HG03469 (cell line): ENCODE results near the gene ERGIC2.

Source experiments
- ATAC-seq: cut with Tn5 transposase; IDR thresholded peaks from one replicate; pipeline ENCODE4 v1.9.1; 2021; ENCODE audit warnings: mild to moderate bottlenecking, moderate library complexity, moderate number of reproducible peaks; ENCODE audit not compliant: unreplicated experiment

Gene ERGIC2

DNA sequence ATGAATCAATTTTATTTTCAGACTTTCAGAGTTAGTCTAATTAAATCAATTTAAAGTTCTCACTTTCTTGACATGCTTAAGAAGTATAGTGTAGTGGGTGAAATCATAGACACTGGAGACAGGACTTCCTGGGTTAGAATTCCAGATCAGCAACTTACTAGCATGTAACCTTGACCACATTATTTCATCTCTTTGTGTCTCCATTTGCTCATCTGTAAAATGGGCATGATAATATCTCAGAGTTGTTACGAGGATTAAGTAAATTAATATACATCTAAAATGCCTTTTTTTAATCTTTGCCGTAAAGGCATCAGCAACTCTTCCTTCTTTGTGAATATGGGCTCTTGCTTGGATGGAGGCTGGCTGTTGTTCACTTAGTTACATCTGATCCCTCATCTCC lies 1.3 kb upstream of the ERGIC2 start:
- no peak for ATAC-seq

DNA sequence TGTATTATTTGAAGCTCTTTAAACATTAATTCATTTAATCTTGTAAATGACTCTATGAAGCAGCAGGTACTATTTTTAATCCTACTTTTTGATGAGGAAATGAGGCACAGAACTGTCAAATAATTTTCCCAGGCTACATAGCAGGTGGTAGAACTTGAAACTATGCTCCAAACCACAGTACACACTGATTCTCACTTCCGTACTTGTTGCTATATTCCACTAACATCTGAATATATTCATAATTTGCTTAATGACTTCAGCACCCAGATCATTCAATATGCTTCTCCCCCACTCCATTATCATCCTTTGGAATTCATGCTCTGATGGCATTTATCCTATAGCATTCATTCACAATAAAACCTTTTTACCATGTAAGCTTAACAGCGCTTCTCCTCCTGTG lies 4.9 kb downstream of the ERGIC2 start:
- no peak for ATAC-seq

DNA sequence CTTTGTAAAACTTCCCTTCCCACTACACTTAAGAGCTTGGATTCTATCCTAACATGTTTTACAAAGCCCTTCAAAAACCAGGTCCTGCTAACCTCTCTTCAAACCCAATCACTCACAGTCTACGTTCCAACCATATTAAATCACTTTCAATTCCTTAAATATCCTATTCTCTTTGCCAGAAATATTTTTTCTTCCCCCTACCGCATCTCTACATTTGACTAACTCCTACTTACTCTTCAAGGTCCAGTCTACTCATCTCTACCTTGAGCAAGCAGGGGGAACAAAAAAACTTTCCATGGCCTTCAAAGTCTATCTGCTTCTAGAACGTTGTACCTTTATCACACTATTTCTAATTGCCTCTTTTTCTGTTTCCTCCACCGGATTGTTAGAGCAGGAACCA lies 6.1 kb downstream of the ERGIC2 start:
- no peak for ATAC-seq

DNA sequence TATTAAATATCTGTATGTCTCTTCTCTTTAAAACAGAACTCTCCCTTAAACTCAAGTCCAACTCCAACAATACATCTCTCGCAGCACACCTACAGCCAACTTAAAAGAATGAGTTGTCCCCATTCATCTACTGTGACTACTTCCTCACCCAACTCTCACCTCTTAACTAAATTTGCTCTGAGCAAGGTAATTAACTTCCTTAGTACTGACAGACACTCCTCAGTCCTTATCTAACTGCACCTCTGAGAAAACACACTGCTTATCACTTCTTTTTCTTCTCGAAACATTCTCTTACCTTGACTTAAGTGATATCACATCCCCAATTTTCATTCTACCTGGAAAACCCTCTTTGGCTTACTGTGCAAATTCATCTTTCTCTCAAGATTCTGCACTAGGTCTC lies 7.0 kb downstream of the ERGIC2 start:
- ATAC-seq, result no peak

DNA sequence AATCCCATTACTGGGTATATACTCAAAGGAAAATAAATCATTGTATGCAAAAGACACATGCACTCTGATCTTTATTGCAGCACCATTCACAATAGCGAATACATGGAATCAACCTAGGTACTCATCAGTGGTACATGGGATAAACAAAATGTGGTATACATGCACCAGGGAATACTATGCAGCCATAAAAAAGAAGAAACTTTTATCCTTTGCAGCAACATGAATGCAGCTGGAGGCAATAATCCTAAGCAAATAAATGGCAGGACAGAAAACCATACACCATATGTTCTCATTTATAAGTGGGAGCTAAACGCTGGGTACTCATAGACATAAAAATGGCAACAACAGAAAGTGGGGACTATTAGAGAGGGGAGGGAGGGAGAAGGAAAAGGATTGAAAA lies 15.9 kb downstream of the ERGIC2 start:
- no peak for ATAC-seq

DNA sequence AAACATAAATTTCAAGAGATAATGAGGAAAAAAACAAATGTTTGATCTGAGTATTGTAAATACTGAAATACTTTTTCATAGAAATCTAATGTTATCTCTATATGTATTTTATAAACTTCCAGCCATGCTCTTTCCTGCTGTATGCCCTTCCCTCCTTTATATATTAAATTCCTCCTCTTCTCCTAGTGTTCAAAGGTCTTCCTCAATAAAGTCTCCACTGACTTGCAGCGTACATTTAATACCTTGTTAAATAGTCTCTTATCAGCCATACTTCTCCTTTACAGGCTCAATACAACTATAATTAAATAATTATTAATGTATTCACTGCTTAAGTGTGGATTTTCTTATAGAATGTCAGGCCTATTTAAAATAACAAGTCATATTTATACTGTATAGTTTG lies 26.0 kb downstream of the ERGIC2 start:
- ATAC-seq, result no peak

DNA sequence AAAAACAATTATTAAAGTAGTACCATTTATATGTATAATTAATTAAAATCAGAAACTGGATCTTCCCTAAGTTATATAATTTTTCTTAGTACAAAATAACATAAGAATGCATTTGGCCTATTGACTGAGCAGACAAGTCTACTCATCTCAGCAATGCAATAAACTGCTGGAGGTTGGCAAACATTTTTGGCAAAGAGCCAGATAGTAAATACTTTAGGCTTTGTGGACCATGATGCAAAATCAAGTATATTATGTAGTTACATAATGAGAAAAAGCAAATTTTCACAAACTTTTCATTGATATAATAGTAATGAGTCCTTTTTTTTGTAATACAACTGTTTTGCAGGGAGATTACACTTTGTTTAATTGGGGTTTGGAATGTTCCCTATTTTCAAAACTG lies 30.9 kb downstream of the ERGIC2 start:
- no peak for ATAC-seq

DNA sequence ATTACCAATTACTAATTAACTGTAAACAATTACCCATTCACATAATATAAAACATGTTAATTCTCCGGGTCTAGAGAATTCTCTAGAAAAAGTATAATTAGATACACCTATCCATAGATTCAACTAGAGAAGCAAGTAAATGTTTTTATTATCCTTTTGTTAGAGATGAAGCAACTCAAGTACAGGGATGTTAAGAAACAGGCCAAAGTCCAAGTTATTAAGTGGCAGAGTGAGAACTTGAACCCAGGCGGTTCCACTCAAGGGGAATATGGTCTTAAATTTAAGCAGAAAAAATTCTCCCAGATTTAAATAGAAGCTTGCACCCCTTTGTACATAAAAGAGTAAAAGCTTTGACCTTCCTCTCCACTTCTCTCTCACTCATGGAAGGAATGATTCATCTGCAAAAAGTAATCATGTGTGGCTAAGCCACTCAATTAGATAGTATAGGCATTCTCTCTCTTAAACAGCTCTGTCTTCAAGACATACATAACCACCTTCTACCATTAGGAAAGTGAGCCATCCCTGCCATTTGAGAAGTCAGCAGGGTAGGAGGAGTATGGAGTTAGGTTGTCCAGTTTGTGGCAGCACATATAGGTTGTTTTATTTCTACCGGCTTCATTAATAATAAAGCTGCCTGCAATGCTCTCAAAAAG lies 34.1 kb downstream of the ERGIC2 start:
- ATAC-seq, result no peak

DNA sequence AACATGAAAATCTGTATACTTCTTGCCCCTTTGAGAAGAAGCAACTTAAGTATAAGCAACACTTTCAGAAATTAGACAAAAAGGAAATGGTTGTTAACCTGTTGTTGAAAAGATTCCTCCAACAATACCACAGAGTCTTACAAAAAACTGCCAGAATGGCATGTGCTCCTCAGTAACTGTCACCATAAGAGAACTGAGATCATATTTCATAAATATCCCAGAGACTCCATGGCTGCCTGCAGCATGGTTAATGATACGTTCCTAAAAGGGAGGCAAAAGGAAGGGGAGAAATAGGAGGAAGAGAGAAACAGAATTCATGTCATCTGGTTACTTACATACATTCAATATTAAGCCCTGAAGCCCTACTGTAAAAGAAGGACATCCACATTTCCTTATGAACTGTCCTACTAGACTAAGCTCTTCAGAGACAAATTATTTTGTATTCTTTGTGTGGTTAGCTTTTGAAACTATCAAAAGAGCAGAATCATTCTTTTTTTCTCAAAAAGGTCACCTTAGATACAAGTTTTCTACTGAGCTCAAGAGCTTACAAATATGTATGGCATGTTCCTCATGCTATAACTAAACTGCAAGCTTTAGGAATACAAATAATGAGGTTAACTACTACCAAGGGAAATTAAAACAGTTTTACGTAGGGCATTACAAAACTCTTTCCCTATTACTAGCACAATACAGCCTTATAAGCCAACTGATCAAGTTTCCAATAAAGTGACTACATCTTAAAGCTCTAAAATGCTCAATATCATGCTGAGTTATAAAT lies 37.8 kb downstream of the ERGIC2 start:
- no peak for ATAC-seq

DNA sequence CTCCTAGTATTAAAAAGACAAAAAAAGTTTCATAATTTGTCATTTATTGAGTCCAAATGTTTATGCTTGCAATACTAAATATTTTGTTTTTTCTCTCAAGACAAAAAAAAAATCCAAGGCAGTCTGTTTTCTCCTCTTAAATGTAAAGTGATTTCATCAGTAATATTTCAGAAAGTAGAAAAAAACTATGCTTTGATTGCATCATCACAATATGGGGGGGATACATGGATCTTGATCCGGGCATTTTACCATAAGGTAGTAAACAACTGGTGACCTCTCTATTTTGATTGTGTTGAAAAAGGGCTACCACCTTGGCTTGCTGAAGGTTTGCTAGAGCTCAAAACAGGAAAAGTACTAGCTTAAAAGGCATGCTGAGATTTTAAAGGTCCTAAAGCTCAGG lies 43.6 kb downstream of the ERGIC2 start:
- ATAC-seq, result no peak

DNA sequence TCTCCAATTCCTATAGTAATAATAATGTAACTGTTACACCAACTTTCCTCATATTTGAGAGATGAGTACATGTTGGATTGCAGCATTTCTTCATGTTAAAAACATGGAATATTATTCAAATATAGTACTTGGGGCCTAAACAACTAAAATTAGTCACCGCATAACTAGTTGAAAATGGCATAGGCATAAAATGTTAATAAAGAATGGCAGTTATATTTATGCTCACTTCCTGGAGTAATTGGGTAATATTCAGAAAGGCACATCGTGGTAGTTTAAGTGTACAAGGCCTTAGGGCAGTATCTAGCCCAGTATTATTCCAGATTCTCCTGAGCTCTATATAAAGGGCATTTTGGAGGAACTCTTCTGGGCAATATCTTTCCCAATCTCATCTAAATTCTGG lies 46.0 kb downstream of the ERGIC2 start:
- no peak for ATAC-seq

DNA sequence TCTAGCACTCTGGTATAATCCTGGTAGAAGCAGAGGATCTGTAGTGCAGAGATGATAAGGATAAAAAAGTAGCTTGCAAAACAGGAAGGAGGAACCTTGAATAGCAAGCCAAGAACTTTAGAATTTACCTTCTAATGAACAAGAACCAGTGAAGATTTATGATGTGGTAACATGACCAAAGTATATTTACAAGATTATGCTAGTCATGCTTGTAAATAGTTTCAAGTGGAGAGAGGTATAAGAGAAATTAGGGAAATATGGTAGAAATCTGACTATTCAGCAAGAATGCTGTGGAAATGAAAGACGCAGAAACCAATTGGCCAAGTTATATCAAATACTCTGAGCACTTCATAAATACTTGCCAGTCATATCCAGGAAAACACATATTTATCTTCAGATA lies 47.8 kb downstream of the ERGIC2 start:
- no peak for ATAC-seq

DNA sequence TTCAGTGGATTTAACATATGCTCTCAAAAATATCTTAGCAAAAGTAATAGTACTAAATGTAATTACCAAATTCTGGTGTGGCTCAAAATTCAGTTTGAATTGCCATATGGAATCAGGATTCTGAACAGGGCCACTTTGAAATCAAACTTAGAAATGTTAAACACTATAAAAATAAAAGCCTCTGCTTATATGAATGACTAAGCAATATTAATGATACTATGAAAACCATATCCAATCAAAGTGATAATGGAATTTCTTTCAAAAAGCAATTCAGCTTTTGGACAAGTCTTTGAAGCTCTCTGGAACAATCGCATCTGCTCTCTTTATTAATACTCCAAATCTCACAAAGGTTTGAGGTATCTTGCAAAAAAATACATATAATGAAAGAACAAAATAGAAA lies 51.6 kb downstream of the ERGIC2 start:
- ATAC-seq, result no peak

DNA sequence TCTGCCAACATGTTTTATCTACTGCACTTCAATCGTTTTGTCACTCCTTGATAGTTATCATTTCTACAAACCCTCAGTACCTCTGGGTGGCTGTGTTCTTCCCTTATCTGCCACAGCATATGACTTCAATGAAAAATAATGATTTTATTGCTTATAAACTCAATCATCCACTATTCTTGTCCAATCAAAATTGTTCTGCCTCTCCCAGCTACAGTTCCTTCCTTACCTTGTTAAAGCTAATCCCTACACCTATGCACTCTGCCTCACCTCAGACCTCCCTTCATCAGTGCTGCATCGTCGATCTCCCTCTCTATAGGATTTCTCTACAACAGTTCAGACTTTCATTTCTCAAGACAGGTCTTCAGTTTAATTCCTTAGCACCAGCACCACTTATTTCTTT lies 58.8 kb downstream of the ERGIC2 start:
- ATAC-seq, result no peak

DNA sequence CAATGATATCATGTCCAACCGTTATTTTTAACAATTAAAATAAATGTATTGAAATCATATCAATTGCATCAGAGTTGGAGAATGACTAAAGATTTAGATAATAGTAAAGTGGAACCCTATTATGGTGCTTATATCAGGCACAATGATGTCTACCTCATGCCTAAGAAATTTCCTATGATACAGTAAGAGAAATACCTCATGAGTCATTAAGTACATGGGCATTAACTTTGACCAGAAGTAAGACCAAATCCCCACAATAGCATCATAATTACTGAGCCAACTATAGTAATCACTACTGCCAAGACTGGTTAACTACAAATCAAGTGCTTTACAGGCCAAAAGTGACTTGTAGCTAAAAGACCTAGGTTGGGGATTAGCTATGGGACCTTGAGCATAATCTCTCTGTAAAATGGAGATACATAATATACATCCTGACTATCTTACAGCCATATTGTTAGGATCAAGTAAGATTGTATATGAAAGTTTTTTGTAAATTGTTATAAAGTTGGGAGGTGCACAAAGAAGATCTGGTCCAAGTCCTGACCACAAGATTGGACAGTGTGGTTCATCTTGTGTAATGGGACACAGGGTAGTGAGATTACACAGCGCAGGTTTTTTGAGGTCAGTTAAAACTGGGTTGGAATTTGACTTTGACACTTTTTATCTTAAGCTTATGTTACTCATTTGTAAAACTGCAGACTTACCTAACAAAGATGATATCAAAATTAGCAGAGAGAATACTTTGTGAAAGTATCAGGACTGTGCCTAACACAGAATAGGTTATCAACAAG lies 60.5 kb downstream of the ERGIC2 start:
- no peak for ATAC-seq

DNA sequence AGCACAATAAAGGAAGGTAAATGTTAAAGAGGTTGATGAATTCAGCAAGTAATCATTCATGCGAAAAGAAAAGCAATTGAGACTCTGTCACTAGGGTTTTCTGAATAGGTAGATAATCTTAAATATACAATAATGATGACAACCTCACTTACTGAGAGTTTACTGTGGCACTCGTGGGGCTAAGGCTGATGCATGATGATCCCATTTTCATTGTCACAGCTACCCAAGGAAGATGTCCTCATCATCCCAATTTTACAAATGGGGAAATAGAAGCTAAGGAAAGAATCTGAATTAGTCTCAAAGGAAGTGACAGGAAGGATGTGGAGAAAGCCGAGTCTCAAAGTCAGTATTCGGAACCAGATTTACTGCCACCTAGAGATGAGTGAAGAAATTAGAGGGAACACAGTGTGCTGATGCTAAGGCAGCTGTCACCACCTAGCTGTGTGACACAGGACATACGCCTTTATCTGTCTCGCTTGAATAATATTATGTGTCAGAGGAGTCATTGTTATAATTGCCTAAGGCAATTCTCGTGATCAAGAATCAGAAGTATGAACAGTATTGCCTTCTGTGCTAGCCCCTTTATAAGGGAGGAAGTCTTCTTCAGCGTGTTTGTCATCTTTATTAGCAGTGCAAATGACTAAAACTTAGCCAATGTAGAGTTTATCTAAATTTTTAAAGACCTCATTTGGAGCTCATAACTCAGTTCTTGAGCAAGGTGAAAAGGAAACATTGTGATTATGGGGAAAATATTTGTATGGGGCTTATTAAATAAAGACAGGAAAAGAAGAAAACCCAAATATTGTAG lies 63.2 kb downstream of the ERGIC2 start:
- peak; percentile 99 for ATAC-seq

DNA sequence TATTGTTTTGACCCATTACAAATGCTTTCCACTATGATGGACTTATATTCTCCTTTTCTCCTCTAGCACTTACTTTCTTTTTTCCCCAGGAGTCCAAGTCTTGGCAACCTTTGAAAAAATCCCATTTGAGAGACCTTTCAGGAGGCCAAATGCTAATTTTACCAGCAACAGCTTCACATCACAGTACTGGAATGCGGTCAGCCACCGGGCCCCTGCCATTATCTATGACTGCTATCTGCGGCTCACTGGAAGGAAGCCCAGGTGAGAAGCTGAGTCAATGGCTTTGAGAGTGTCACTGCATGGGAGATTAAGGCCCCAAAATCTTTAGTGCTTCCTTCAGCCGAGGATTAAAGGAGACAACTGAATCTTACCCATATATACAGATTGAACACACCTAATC lies 64.2 kb downstream of the ERGIC2 start:
- ATAC-seq, result no peak

DNA sequence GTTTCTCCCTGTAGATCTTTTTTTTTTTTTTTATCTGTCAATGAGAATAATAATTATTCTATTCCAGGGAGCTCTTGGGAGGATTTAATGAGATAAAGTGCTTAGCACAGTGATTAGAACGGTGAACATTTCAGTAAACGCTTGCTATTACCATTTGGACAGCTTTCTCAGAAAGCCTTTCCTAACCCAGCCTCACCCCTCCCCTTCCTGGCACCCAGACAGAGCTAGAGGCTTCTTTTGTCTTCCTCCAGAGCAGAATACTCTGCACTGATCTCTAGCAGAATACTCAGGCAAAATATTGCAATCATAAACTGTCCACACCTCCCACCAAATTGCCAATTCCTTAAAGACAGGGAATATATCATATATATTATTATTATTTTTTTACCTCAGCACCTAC lies 66.6 kb downstream of the ERGIC2 start:
- no peak for ATAC-seq

DNA sequence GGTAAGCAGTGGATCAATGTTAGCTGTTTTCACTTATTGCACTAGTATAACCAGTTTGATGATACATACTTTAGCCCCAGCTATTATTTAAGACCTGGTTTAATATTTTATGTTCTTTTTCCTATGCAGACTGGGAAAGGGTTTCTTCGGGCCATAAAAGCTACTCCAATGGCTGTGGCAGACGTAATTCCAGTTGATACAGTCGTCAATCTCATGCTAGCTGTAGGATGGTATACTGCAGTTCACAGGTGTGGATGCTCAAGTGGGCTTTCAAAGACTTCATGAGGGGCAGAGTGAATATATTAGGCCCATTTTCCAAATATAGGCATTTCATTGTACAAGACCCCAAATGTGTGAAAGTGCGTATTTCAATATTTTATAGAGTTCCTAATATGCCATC lies 70.1 kb downstream of the ERGIC2 start:
- no peak for ATAC-seq

DNA sequence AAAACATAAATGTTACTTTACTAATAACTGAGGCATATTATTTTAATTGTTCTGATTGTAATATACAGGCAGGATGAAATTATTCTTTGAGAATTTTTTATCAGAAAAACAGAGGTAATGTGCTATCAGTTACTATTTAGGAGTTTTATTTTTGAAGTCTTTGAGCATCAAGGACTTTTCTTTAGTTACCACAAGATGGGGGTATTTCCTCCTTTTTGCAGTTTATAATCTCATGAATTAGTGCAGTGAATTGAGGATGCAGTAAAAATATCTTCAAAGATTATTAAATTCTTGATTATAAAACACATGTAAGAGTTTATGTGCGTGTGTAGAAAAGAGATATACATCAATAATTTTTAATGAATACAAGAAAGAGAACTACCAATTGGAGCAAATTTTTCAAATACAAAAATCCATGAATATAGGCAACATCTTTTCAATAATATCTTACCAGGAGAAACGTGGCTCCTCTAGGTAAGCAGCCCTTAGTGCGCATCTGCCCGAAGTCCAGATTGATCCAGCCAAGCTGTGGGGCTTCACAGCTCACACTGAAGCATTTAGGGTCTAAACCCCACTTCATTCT lies 71.6 kb downstream of the ERGIC2 start:
- ATAC-seq, result no peak

DNA sequence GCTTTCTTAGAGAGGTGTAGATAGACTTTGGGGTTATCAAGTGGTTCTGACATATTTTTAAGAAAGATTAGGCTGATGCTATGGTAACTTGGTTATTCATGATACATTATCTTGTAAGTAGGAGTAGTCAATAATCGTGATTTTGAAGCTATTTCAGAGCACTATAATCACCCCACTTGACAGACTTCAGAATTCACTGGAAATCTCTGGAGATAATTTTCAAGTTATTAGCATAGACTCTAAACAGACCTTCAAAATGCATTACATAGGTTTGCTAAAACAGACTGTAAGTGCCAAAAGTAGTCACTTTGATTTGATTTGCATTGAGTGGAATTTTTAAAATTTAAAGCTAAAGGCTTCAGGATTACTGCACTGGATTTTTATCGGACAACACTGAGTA lies 74.3 kb downstream of the ERGIC2 start:
- no peak for ATAC-seq
